GM18517 (cell line): ENCODE results near the gene ULK4.
"Not testable (repeated sequence)": the region's sequence is repeated elsewhere in the genome, so short reads cannot be mapped to it uniquely, and the experiment has no call there.

ENCODE experiments used
- ATAC-seq: cut with Tn5 transposase; IDR thresholded peaks from one replicate; pipeline ENCODE4 v1.9.1; 2021; ENCODE audit warnings: mild to moderate bottlenecking, moderate library complexity; ENCODE audit not compliant: unreplicated experiment

Gene ULK4

DNA sequence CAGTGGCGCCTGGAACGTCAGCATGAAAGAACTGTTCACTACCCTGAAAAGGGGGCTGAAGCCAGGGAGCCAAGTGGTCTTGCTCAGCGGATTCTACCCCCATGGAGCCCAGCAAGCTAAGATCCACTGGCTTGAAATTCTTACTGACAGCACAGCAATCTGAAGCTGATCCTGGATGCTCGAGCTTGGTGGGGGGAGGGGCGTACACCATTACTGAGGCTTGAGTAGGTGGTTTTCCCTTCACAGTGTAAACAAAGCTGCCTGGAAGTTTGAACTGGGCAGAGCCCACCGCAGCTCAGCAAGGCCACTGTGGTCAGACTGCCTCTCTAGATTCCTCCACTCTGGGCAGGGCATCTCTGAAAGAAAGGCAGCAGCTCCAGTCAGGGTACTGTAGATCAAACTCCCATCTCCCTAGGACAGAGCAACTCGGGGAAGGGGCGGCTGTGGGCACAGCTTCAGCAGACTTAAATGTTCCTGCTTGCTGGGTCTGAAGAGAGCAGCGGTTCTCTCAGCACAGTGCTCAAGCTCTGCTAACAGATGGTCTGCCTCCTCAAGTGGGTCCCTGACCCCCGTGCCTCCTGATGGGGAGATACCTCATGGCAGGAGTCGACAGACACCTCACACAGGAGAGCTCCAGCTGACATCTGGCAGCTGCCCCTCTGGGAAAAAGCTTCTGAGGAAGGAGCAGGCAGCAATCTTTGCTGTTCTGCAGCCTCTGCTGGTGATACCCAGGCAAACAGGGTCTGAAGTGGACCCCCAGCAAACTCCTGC is 591.0 kb downstream of the ULK4 start:
- ATAC-seq = not testable (repeated sequence)

DNA sequence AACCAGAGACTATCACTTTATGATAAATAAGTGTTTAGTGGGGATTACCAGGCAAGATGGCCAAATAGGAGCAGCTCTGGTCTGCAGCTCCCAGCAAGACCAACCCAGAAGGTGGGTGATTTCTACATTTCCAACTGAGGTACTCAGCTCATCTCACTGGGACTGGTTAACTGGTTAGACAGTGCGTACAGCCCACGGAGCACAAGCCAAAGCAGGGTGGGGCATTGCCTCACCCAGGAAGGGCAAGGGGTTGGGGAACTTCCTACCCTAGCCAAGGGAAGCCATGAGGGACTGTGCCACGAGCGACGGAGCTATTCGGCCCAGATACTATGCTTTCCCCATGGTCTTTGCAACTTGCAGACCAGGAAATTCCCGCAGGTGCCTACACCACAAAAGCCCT is 591.6 kb downstream of the ULK4 start:
- ATAC-seq = no peak

DNA sequence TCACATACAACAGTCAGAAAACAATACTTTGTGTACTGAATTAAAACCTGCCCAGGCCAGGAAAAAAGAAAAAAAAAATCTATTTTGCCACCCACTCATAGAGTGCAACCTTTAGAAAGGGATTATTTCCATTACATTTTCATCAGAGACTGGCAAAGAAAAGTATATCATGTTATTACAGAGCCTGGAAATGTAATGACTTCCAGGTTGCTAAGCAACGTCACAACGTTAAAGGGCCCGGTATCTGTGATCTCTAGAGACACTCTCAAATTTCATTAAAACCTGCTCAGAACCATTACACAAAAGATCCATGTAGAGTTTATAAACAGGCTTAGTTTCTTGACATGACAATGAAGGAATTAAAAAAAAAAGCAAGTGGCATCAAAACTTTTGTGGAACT is 592.1 kb downstream of the ULK4 start:
- no peak for ATAC-seq

DNA sequence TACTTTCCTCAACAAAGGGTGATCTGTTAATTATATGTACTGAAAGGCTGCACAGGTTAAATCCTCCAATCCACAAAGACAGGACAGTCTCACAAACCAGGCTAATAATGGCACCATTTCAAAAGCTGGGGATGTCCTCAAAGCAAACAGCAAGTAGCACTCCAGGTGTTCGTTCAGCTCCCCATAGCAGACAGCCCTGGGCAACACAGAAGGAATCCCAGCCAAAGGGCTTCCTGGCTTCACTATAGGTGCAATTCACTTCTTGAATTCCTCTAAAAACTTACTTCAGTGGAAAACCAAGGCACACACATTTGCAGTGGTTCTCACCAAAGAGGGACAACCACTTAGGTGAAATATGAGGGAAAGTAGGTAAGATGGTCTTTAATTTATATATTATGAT is 595.9 kb downstream of the ULK4 start:
- ATAC-seq = no peak

DNA sequence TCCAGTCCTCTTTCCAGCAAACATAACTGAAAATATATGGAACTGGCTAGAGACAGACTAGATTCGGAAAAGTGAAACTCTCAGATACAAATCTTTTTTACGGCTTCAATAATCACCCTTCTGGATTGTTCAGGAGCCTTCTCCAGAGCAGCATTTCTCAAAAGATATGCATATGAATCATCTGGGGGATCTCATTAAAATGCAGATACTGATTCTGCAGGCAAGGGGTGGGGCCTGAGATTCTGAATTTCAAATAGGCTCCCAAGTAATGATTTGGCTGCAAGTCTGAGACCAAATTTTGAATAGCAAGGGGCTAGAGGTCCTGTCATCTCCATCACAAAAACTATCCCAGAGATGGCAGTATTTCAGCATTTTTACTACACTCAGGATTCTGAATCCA is 597.2 kb downstream of the ULK4 start:
- ATAC-seq = no peak

DNA sequence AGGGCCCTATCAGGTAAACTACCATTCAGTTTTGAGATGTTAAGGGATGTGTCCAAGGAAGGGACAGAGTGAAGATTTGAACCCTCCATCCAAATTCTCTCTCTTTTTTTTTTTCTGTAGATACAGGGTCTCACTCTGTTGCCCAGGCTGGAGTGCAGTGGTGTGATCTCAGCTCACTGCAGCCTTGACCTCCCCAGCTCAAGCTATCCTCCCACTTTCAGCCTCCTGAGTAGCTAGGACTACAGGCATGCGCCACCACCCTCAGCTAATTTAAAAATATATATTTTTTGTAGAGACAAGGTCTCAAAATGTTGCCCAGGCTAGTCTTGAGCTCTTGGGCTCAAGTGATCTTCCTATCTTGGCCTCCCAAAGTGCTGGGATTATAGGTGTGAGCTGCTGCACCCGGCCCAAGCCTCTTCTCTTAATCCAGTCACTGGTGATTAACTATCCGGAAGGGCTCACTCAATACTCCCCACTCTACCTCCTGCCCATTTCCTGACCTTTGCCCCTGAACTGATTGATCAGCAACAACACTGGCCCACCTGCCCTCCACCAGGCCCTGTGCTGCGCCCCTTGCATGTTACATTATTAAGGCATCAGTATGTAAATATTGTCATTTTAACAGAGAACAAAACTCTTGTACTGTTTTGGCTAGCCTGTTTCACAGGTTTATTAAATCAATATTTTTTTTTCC is 597.9 kb downstream of the ULK4 start:
- no peak for ATAC-seq

DNA sequence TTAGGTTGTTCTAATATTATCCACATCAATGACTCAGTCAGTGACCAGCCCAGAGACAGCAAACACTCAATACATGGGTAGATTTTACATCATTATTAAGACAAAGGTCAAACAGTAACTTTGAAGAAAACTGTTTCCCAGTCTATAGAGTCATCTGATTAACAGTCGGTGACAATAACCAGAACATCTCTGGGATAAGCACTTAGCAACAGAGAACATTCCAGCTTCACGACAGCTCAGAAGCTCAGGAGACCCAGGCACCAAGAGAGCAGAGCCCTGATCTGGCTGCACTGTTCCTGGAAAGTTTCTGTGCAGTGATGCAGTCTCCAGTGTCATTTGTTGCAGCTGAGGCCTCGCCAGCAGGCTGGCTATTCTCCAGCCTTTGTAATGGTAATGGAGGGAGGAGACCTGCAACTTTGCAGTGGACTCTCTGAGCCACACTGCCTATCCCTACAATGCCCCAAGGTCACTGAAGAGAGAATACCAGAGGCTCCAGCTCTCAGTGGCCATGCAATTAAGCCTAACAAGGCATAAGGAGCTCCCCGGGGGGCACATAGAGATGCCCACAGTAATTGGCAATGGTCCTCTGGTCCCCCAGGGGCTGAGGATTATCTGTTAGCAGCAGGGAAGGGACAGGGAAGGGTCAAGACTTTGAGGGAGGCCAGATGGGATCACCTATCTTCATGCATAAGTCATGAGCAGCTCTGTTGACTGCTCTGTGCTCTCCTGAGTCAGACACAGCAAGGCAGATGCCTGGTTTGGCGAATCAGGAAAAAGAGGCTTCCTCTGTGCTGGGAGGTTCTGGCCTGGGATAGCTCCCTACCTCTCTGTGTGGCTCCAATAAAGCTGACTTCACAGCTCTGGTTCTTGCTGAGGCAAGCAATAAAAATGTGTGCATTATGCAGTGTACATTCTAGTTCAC is 599.0 kb downstream of the ULK4 start:
- ATAC-seq = no peak

DNA sequence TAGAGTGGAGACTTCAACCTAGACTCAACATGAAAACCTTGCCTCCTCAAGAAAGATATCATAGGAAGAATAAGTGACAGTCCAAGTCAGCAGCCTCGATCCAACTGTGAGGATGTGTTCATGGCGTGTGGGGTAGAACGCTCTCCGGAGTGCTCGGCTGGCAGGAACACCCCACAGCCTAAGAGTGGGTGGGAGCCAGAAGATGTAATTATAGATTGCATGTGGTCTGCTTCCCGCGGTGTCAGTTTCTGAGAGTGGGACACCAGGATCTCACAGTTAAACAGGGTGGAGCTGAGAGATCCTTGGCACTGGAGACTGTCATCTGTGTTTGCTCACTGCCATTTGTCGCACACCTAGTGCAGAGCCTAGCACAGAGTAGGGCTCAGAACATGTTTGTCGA is 604.6 kb downstream of the ULK4 start:
- no peak for ATAC-seq

DNA sequence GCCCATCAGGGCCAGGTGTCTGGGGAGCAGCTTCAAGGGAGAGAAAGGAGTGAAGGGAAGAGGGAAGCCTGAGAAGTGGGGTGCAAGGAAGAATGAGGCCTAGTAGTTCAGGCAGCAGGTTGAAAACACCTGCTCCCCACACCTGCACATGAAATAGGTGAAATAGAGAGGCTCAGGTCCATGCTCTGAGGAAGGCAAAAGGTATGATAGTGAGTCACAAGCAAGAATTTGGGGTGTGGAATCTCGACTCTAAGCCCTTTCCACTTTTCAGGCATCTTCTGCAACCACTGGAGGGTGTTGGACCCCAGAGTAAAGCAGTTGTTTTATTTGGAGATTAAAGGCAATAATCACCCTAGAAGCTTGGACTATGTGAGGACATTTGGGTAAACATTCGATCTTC is 605.1 kb downstream of the ULK4 start:
- ATAC-seq = no peak

DNA sequence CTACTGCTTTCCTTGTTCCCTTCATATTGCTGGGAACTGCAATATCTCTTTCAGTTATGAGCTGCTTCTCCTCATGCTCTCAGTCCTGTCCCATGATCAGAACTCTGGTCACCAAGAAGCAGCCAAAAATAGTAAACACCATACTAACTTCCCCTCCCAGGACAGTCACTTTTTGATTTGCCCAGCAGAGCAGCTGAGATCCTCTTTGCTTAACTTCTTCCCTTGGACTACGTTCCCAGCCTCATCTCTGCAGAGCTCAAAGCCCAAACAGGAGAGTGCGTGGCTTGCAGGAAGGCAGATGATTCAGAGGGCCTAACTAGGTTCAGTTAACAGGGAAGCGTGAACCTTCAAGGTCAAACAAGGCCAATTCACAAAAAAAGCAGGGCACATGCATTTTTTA is 609.4 kb downstream of the ULK4 start:
- no peak for ATAC-seq

DNA sequence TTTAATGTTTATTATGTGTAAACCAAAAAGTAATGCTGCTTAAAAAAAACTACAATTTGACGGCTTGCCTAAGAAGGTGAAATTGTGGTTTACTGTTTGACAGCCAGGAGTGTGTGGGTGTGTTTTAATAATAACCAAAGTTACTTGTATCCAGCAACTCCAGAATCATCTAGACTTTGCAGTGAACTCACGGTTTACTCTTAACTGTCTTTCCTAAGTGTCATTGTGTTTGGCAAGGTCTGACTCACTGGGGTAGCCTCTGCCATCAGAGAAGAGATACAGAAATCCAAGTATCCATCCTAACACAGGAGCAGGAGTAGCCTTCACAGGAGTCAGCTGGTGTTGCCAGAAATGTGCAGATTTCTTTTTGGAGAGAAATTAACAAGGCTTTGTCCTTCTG is 611.5 kb downstream of the ULK4 start:
- no peak for ATAC-seq

DNA sequence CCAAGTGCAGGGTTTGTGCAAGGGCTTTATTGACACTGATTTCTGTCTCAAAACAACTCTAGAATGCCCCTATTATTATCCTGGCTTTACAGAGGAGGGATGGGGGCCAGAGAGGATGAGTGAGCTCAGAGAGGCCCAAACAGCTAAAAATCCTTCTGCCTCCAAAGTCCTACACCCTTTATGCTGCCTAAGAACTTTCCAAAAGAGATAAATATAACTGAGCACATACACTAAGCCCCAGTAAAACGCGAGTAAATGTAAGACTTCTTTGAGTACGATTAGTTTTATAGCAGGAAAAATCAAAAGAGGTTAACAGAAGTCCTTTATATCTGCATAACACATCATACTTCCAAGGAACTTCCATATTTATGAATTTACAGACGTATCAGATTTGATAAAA is 613.5 kb downstream of the ULK4 start:
- no peak for ATAC-seq

DNA sequence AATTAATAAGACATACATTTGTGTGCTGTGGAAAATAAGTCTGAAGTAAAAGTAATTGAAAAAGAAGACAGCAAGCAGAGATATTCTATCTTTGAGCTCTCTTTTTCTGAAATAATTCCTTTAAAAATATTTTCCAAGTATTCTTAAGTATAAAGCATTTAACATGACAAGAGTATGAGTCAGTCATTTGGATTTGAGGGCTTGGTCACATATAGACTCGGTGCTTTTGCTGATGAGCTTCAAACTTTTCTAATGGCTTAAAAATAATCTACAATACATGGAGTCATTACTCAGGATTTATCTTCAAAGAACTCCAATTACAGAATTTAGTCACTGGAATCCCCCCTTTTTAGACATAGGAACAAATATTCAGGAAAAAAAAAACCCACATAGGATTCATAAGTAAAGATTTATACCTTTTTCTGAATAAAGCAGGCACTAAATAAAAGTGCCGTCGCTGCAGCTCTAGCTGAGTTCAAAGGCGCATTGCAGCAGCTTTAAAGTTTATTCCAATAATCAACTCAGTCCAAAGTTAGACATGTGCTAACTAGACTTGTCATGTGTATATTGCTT is 615.1 kb downstream of the ULK4 start:
- ATAC-seq = no peak

DNA sequence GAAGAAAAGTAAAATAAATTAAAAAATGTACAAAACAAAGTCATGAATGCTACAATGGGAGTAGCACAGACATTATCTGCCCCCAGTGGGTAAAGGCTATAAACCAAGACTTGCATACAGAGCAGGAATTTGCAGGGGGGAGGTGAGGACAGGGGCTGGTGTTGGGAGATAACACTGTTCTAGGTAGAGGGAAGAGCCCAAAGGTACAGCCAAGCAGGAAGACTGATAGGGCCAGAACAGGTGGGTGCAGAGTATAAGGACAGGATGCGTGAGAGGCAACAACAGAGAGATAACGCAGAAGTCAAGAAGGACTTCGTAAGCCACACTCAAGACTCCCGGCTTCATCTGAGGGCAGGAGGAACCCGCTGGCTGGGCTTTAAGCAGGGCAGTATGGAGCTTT is 616.1 kb downstream of the ULK4 start:
- no peak for ATAC-seq

DNA sequence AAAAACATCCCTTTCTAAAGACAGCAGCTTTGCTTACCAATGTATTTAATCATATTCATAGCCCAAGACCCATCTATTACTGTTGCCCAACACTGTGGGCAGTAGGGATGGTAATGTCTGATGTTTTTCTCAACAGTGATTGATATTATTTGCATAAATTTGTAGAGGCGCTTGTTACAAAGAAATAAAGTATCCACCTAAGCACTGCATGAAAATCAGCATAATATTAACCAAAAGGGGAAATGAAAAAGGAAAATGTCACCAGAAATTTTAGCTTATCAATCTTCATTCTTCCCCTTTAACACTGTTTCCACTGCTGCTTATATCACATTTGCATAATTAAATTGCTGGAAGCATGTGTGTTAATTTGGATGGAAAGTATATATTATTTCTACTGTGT is 622.1 kb downstream of the ULK4 start:
- ATAC-seq = no peak

DNA sequence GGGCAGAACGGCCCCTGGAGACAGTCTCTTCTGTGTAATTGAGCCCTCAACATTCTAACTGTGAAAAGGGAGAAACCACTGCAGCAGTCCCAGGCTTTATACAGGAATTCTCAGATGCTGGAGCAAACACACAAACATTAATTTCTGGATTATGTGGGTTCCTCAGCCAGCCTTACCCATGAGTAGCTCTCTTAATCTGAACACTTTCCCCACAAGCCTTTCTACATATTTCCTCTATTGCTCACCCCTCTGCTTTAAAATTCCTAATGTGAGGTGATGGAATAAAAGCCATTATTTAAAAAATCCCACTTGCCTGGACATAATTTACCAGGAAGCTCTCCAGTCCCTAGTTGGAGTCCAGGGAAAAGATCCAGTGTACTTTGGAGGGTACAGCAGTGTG is 623.6 kb downstream of the ULK4 start:
- ATAC-seq = no peak

DNA sequence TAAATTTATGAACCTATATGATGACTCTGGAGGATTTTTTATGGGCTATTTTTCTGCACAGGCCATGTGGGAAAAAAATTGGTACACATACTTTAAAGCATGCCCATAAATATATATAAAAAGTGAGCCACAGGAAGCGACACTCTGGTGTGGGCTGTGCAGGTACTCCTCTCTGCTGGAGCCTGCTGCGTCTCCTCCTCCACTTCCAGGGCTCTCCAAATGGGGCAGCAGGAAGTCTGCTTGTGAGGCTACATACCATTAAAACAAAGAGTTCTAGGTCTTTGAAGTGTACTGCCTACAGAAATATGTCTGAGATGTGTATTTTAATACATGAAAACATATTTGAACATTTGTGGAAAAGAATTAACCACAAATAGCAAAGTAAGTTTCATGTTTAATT is 627.5 kb downstream of the ULK4 start:
- no peak for ATAC-seq

DNA sequence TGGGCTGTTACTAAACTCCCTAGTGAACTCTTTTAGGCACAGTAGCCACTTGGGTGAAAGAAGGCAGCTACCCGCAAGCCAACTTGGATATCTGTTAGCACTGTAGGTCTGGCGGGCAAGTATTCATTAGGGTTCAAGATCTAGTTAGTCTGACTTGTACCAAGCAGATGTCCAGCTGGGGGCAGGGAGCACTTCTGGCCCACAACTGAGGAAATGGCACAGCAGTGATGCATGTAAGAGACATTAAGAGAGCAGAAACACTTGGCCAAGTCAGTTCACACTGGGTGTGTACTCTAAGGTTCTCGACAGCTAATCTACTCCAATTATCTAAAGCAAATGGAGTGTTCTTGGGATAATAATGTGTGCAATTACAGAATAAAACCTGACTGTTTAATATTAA is 630.9 kb downstream of the ULK4 start:
- no peak for ATAC-seq

DNA sequence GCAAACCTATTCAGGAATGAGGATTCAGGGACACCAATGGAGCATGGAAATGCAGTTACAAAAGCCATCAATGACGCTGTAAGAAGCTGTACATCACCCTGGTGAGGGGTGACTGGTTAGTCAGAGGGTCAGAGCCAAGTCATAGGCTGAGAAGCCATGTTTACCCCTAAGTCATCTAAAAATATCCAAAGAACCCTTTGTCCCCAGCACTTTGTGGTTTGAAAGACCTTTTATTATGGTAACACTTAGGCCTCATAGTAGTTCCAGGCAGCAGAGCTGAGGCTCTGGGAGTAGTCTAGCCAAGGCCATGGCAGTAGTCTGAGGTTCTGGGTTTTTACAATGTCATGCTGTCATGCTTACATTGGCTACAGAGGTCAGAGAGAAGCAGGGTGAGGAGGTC is 631.4 kb downstream of the ULK4 start:
- ATAC-seq = no peak

DNA sequence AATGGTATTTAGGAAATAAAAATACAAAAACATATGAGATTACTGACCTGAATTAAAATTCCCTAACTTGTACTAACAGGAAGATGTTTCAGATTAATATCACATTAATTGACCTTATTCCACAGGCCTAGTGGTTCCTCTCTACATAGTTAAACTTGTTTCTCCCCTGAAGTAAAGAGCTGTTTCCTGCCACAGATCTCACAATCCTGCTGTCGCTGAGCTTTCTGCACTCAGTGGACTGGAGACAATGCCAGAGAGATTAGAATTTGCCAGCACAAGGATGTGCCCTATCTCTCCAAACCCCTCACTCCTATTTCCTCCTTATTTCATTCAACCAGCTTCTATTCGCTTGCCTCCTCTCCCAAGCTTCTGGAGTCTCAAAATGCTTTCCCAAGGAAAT is 632.0 kb downstream of the ULK4 start:
- no peak for ATAC-seq

DNA sequence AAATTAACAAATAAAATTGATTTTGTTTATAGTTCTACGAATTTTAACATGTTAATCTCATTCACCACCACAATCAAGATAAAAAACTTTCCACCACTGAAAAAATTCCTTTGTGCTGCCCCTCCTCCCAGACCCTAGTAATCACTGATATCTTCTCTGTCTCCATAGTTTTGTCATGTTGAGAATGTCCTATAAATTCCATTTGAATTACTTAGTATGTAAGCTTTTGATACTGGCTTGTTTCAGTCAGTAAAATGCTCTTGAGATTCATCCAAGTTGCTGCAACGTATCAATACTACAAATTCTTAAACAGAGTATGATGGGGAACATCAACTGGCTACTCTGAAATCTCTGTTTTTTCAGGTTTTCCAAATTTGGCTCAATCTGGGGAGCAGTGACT is 633.0 kb downstream of the ULK4 start:
- no peak for ATAC-seq
